ENCODE data around the gene TNFSF13B. TPM values are rescaled to one million over a fixed set of nuclear protein-coding genes. Genes with fewer than 3 reads are reported as not detected.
"Not testable (repeated sequence)": the region's sequence is repeated elsewhere in the genome, so short reads cannot be mapped to it uniquely, and the experiment has no call there.

Gene TNFSF13B
- total and polyA plus RNA-seq, 2 donors: 3.8 to 6.9 TPM

DNA sequence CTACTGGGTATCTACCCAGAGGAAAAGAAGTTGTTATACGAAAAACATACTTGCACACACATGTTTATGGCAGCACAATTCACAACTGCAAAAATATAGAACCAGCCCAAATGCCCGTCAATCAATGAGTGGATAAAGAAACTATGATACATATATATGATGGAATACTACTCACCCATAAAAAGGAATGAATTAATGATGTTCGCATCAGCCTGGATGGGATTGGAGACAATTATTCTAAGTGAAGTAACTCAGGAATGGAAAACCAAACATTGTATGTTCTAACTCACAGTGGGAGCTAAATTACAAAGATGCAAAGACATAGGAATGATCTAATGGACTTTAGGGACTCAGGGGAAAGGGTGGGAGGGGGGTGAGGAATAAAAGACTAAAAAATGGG is 1.7 kb upstream of the TNFSF13B start:
- H3K4me1 ChIP-seq (ENCODE audit: insufficient read depth); DNase-seq (ENCODE audit: extremely low spot score); H3K4me3 ChIP-seq (ENCODE audit: low read depth, low read length); H3K27ac ChIP-seq (ENCODE audit: low read depth); H3K36me3 ChIP-seq (ENCODE audit: insufficient read depth): not testable (repeated sequence)
- 98% methylated on average over 3 of the region's 3 CpGs for WGBS

DNA sequence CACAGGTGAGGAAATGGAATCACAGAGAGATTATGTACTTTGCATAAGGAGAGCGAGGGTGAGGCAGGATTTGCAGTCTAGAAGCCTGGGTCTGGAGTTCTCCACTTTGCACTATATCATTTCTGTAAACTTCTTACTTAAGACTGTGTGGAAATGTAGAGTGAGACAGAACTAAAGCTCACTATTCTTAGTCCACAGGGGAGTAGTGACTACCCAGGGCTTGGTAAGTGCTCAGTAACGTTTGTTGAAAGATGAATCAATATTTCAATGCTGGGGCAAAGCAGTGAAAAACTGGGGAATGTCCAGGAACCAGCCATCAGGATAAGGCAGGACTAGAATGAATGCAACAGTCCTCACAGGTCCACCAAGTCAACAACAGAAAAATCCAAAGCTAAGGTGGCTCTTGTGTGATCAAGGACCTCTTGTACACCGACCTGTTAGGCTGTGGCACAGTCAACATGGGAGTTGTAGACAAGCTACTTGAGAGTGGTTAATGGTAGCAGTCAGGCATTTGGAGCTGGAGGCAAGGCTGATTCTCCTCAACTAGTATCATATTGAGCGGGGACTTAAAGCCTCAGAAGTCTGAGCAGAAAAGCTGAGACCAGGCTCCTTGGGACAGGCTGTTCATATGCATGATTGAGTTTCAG is 929 bp upstream of the TNFSF13B start:
- WGBS: 73% methylated on average over 4 of the region's 4 CpGs

DNA sequence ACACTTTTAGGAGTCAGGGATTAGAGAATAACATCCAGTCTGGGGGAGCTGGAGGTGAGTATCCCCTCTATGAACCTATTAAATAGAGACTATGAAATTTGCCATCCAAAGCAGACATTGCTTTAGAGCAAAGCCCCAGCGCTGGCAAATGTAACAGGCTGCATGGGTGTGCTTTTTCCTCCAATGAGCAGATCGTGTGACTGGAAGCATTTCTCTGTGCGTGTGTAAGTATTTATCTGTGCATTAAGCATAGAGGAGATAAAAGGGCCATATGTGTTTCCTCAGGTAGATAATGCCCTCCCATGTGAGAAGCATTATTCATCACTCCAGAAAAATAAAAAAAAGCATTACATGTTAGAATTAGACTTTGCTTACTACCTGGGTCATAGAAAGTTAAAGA is 924 bp downstream of the TNFSF13B start:
- Histone ChIP-seq H3K27ac (ENCODE audit: low read depth) (no peak overlapping the region), H3K4me1 (ENCODE audit: insufficient read depth) (no peaks in the 10 kb centered on the region), H3K36me3 (ENCODE audit: insufficient read depth) (no peaks in the 10 kb centered on the region), H3K4me3 (ENCODE audit: low read depth, low read length) (peak overlapping the region; percentile 21)
- 25% methylated on average over 3 of the region's 3 CpGs for WGBS
- no peak for DNase-seq (ENCODE audit: extremely low spot score)

More for the DNA sequence above, 929 bp upstream of the TNFSF13B start:
- H3K36me3 ChIP-seq (ENCODE audit: insufficient read depth): no peaks in the 10 kb centered on the region
- DNase-seq (ENCODE audit: extremely low spot score): no peak
- no peak overlapping the region for H3K27ac ChIP-seq (ENCODE audit: low read depth)
- H3K4me1 ChIP-seq (ENCODE audit: insufficient read depth): no peaks in the 10 kb centered on the region
- no peak overlapping the region for H3K4me3 ChIP-seq (ENCODE audit: low read depth, low read length)

DNA sequence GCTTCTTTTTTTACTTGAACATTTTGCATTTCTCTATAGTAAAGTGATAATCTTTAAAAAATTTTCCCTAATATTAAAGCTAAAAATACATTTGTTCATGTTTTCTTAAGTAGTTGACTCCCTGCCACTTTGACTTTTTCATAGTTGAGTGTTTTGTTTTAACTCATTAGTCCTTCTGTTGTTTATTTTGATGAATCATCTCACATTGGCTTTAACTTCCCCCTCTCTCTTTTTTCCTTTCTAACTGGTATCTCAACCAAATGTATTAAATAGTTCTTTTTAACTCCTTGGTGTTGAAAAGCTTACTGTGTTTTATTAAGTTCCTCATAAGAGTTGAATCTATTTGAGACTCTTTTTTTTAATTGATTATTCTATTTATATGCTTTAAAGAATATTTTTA is 2.8 kb downstream of the TNFSF13B start:
- H3K4me3 ChIP-seq (ENCODE audit: low read depth, low read length): no peak overlapping the region
- no peaks in the 10 kb centered on the region for H3K4me1 ChIP-seq (ENCODE audit: insufficient read depth)
- H3K27ac ChIP-seq (ENCODE audit: low read depth): no peak overlapping the region
- no peak for DNase-seq (ENCODE audit: extremely low spot score)
- no peaks in the 10 kb centered on the region for H3K36me3 ChIP-seq (ENCODE audit: insufficient read depth)

DNA sequence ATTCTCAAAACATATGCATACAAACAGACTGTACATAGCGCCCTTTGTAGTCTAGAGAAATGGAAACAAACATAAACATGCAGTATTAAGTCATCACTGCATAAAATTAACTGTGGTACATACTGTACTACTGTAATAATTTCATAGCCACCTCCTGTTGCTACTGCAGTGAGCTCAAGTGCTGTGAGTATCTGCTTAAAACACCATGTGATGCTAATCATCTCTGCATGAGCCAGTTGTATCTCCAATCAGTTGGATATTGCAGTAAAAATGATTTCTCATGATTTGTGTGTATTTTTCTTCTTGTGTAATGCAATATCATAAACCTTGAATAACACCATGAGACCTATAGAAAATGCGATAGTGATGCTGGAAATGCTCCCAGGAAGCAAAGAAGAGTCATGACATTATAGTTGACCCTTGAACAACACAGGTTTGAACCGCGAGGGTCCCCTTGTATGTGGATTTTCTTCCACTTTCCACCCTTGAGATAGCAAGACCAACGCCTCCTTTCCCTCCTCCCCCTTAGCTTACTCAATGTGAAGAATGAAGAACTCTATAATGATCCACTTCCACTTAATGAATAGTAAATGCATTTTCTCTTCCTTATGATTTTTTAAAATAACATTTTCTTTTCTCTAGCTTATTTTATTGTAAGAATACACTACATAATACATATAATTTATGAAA is 4.1 kb downstream of the TNFSF13B start:
- 91% methylated on average over 5 of the region's 5 CpGs for WGBS
- Histone ChIP-seq H3K36me3 (ENCODE audit: insufficient read depth) (no peaks in the 10 kb centered on the region), H3K4me3 (ENCODE audit: low read depth, low read length) (no peak overlapping the region), H3K4me1 (ENCODE audit: insufficient read depth) (no peaks in the 10 kb centered on the region), H3K27ac (ENCODE audit: low read depth) (no peak overlapping the region)
- no peak for DNase-seq (ENCODE audit: extremely low spot score)

DNA sequence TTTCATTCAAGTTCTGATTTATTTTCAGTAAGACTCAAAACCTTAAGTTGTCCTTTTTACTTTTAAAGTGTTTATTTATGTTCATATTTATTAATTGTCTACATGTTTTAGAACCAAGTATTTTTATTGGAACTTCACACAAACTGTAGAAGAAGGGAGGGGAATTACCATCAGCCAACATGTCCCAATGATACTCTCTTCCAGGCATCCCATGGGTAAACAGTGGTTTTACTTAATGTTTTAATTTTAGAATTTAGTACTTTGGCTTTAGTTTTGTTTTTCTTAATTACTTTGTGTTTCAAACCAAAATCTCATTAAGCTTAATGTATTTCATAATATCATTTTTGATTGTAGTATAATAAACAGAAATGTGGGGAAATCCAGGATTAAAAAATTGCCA is 5.2 kb downstream of the TNFSF13B start:
- no peak overlapping the region for H3K27ac ChIP-seq (ENCODE audit: low read depth)
- no peaks in the 10 kb centered on the region for H3K36me3 ChIP-seq (ENCODE audit: insufficient read depth)
- H3K4me1 ChIP-seq (ENCODE audit: insufficient read depth): no peaks in the 10 kb centered on the region
- H3K4me3 ChIP-seq (ENCODE audit: low read depth, low read length): no peak overlapping the region
- DNase-seq (ENCODE audit: extremely low spot score): no peak

DNA sequence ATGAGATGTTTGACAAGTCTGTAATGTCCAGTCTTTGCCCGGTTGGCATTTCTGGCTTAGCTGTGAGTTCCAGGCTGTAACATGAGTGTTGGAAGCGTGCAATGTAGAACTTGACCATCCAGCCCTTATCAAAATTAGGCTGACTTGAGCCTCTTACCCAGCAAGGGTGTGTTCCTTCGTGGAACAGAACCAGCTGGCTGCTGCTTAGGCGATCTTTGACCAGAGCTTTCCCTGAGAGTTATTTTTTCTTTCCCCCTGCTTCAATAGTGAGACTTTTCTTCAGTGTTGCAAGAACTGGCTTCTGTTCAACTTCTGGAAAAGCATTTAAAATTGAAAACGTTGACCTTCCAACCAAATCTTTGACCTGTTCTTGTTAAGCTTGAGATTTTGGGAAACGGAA is 6.5 kb downstream of the TNFSF13B start:
- Histone ChIP-seq H3K4me1 (ENCODE audit: insufficient read depth) (no peaks in the 10 kb centered on the region), H3K36me3 (ENCODE audit: insufficient read depth) (no peaks in the 10 kb centered on the region), H3K27ac (ENCODE audit: low read depth) (no peak overlapping the region), H3K4me3 (ENCODE audit: low read depth, low read length) (no peak overlapping the region)
- no peak for DNase-seq (ENCODE audit: extremely low spot score)
- WGBS: 38% methylated on average over 6 of the region's 6 CpGs

DNA sequence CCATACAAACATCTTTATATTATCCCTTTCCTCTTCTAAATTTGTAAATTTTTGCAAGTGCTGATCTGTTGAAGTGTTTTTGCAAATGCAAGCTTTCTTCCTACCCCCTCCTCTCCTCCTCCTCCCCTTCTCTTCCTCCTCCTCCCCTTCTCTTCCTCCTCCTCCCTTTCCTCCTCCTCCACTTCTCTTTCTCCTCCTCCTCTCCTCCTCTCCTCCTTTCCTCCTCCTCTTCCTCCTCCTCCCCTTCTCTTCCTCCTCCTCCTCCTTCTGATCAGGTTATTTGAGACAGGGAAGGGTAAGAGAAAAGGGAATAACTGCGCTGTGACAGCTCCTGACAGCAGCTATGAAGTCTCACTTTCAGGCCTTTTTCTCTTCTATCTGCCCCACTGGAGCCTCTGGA is 8.9 kb downstream of the TNFSF13B start:
- no peaks in the 10 kb centered on the region for H3K36me3 ChIP-seq (ENCODE audit: insufficient read depth)
- WGBS: 96% methylated on average over 1 of the region's 1 CpG
- no peak overlapping the region for H3K4me3 ChIP-seq (ENCODE audit: low read depth, low read length)
- no peaks in the 10 kb centered on the region for H3K4me1 ChIP-seq (ENCODE audit: insufficient read depth)
- no peak overlapping the region for H3K27ac ChIP-seq (ENCODE audit: low read depth)
- no peak for DNase-seq (ENCODE audit: extremely low spot score)

DNA sequence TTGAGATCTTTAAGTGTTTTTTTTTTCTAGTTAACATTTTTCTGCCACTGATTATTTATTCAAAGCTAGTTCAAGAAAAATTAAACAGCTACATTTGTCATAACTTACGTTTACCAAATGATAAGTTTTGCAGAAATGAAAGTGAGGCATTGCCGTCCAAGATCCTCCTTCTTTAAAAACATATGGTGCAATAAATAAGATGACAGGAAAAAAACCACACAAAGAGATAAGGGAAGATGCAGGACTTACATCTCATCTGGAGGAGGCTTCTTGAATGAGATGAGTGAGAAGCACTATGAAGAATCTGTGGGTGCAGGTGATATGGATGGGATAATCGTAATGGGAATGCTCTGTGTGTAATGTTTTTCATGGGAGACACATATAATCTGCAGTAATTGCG is 12.4 kb downstream of the TNFSF13B start:
- Histone ChIP-seq H3K27ac (ENCODE audit: low read depth) (no peak overlapping the region), H3K4me3 (ENCODE audit: low read depth, low read length) (no peak overlapping the region), H3K36me3 (ENCODE audit: insufficient read depth) (no peaks in the 10 kb centered on the region), H3K4me1 (ENCODE audit: insufficient read depth) (no peaks in the 10 kb centered on the region)
- DNase-seq (ENCODE audit: extremely low spot score): no peak
- WGBS: 50% methylated on average over 4 of the region's 4 CpGs

DNA sequence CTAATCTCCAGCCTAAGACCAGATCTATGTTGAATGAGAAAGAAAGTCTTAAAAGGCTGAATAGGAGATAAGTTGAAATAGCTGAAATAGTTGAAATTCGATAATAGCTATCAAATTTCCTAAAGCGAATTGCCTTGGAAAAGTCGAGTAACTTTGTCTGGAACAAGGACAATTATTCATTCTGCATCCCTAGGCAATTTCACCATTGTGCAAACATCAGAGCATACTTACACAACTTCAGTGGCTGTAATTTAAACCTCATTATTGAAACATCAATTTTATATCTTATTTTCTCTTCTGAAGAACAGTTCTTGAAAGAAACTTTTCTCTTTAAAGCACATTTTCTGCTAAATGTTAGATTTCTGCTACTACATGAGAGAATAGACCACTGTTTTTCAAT is 13.6 kb downstream of the TNFSF13B start:
- no peak overlapping the region for H3K27ac ChIP-seq (ENCODE audit: low read depth)
- no peak overlapping the region for H3K4me3 ChIP-seq (ENCODE audit: low read depth, low read length)
- H3K36me3 ChIP-seq (ENCODE audit: insufficient read depth): no peaks in the 10 kb centered on the region
- H3K4me1 ChIP-seq (ENCODE audit: insufficient read depth): no peaks in the 10 kb centered on the region
- 37% methylated on average over 3 of the region's 3 CpGs for WGBS
- no peak for DNase-seq (ENCODE audit: extremely low spot score)

DNA sequence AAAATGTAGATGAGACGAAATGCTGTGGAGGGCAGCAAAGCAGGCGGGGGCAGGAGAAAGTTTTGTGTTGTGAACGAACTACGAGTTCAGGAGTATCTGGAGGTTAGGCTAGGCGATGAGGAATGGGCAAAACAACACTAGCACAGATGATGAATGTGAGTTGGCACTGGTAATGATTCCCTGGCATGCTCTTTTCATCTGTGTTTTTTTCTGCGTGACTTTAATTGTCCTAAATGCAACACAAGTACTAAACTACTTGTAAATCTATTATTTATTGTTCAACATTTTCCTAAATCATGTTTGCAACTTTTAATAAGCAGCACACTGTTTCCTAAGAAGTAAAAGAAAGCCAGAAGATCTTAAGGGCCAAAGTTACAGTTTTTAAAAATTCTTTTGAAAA is 19.2 kb downstream of the TNFSF13B start:
- no peak overlapping the region for H3K4me3 ChIP-seq (ENCODE audit: low read depth, low read length)
- H3K27ac ChIP-seq (ENCODE audit: low read depth): no peak overlapping the region
- DNase-seq (ENCODE audit: extremely low spot score): no peak
- H3K4me1 ChIP-seq (ENCODE audit: insufficient read depth): no peaks in the 10 kb centered on the region
- no peaks in the 10 kb centered on the region for H3K36me3 ChIP-seq (ENCODE audit: insufficient read depth)
- WGBS: 67% methylated on average over 6 of the region's 6 CpGs

DNA sequence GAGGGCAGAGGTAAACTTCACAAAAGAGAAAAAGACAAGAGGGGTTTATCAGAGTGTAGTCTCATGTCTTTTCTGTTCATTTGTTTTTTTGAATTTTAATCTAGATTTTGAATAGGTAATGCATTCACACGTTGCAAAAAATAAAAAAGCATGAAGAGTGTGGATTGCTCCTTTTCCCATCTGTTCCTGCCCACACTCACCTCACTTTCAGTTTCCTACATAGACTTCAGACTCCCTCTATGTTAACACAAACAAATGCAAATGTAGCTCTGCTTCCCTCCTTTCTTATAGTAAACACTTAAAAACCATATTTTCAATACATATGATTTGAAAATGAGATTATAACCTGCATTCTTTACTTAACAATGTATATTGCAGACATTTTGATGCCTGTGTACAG is 20.3 kb downstream of the TNFSF13B start:
- Histone ChIP-seq H3K36me3 (ENCODE audit: insufficient read depth) (no peaks in the 10 kb centered on the region), H3K4me1 (ENCODE audit: insufficient read depth) (no peaks in the 10 kb centered on the region), H3K27ac (ENCODE audit: low read depth) (no peak overlapping the region), H3K4me3 (ENCODE audit: low read depth, low read length) (no peak overlapping the region)
- no peak for DNase-seq (ENCODE audit: extremely low spot score)
- WGBS: 31% methylated on average over 1 of the region's 1 CpG

DNA sequence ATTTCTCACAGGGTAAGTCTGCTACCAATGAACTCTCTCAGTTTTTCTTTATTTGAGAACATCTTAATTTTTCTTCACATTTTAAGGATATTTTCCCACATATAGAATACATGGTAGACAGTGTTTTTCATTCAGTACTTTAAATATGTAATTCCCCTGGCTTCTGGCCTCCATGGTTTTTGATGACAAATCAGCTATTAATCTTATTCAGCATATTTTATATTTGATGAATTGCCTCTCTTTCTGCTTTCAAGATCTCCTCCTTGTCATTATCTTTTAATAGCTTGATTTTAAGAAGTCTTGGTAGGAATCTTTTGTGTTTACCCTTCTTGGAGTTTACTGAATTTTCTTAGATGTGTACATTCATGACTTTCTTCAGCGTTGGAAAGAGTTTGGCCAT is 27.6 kb downstream of the TNFSF13B start:
- H3K4me1 ChIP-seq (ENCODE audit: insufficient read depth): no peaks in the 10 kb centered on the region
- 98% methylated on average over 1 of the region's 1 CpG for WGBS
- no peaks in the 10 kb centered on the region for H3K36me3 ChIP-seq (ENCODE audit: insufficient read depth)
- no peak for DNase-seq (ENCODE audit: extremely low spot score)
- no peak overlapping the region for H3K4me3 ChIP-seq (ENCODE audit: low read depth, low read length)
- no peak overlapping the region for H3K27ac ChIP-seq (ENCODE audit: low read depth)

DNA sequence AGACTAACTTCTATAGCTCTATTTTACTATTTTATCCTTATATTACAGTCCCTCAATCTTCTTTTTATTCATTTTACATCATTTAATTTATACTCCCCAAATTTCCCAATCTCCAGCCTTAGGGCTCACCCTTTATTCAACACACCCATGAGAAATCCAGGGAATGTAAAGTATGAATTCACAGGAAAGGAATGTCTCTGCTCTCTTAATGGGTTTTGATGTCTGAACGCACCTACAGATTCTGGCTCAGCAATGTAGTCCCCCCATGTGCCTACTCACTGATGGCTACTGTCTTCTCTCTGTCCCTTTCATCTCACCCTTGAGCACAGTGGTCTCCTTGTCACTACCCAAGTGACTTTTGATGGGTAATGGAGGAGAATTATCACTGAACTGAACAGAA is 32.8 kb downstream of the TNFSF13B start:
- WGBS: 54% methylated on average over 1 of the region's 1 CpG
- Histone ChIP-seq H3K4me3 (ENCODE audit: low read depth, low read length) (no peak overlapping the region), H3K27ac (ENCODE audit: low read depth) (no peak overlapping the region), H3K36me3 (ENCODE audit: insufficient read depth) (peaks cover 2% of the 10 kb centered on the region), H3K4me1 (ENCODE audit: insufficient read depth) (no peaks in the 10 kb centered on the region)
- no peak for DNase-seq (ENCODE audit: extremely low spot score)

Data from urinary bladder (tissue), 4 donors.